GM21367 (cell line): ENCODE measurements around the gene FBXW5.

Experiments used
- ATAC-seq: cut with Tn5 transposase; IDR thresholded peaks from one replicate; pipeline ENCODE4 v1.9.1; 2021; ENCODE audit not compliant: unreplicated experiment

Gene FBXW5

GRCh38 chr9:136936645-136937170 is 7.8 kb downstream of the FBXW5 start:
- no peak for ATAC-seq

DNA sequence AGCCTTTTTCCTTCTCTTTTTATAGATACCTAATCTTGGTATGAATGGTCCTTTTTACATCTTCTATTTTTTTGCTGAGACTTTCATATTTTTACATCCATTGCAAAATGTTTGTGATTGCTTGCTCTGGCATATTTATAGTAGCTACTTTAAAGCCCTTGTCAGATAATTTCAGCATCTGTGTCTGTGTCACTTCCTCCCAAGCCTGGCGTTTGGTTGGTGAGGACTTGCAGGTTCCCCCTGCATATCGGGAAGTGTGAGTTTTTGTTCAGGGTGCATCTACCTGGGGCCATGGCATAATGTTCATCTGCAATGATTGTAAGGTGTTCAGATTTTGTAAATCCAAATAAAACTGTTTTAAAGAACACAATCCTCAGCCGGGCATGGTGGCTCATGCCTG is 8.9 kb downstream of the FBXW5 start:
- ATAC-seq = no peak

DNA sequence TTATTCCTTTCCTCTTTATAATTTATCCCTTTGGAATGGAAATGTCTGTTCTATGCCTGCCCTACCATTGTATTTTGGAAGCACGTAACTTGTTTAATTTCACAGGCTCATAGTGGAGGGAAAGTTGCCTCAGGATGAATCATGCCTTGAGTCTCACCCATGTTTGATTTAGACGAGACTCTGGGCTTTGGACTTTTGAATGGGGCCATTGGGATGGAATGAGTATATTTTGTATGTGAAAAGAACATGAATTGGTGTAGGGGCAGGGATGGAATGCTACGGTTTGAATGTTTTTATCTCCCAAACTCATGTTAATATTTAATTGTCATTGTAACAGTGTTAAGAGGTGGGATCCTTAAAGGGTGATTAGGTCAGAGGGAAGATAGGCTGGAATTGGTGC is 10.3 kb downstream of the FBXW5 start:
- ATAC-seq = no peak

DNA sequence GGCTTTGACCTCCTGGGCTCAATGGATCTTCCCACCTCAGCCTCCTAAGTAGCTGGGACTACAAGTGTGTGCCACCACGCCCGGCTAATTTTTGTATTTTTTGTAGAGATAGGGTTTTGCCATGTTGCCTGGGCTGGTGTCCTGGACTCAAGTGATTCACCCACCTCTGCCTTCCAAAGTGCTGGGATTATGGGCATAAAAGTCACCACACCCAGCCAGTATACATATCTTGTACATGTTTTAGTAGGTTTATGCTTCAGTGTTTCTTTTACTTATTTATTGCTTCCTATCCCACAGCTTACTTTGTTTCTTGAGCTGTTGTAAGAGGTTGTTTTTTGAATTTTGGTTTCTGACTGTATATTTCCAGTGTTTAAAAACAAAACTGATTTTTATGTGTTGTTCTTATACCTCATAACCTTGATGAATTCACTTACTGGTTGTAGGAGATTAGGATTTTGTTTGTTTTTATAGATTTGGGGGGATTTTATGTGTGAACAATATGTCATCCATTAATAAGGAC is 12.9 kb downstream of the FBXW5 start:
- ATAC-seq = no peak

DNA sequence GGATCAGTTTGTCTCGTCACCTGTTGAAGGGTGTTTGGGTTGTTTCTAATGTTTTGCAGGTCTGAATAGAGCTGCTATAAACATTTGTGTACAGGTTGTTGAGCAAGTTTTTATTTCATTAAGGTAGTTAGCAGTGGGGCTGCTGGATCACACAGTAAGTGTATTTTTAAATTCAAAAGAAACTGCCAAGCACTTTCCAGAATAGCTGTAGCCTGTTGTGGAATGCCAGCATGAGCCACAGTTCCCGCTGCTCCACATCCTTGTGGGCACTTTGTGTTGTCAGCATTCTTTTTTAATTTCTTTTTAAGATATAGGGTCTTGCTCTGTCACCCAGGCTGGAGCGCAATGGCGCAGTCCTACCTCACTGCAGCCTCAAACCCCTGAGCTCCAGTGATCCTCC is 14.5 kb downstream of the FBXW5 start:
- ATAC-seq = no peak

- no peak for ATAC-seq
Observed at GRCh38 chr9:136928591-136928990, 15.9 kb downstream of the FBXW5 start.

- ATAC-seq = no peak
Observed at GRCh38 chr9:136927343-136928271, 16.9 kb downstream of the FBXW5 start.

- no peak for ATAC-seq
Observed at GRCh38 chr9:136926749-136927148, 17.8 kb downstream of the FBXW5 start.

DNA sequence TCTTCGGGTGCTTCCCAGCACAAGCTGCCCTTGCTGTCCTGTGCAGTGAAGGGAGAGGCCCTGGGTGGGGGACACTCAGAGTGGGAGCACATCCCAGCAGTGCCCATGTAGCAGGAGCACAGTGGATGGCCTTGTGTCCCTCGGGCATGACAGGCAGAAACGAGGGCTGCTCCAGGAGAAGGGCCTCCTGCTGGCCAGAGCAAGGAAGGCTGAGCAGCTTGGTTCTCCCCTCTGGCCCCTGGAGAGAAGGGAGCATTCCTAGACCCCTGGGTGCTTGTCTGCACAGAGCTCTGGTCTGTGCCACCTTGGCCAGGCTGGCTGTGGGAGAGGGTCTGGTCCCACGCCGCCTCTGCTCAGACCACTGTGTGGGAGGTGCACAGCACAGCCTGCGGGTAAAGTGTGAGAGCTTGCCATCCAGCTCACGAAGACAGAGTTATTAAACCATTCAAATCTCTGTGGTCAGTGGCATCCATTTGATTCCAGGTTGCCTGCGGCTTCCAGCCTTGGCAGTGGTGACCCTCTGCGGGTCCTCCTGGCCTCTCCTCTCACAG is 18.3 kb downstream of the FBXW5 start:
- no peak for ATAC-seq

- ATAC-seq = no peak
Observed at GRCh38 chr9:136925414-136926153, 19.0 kb downstream of the FBXW5 start.

GRCh38 chr9:136923881-136924280 is 20.7 kb downstream of the FBXW5 start:
- ATAC-seq = no peak

DNA sequence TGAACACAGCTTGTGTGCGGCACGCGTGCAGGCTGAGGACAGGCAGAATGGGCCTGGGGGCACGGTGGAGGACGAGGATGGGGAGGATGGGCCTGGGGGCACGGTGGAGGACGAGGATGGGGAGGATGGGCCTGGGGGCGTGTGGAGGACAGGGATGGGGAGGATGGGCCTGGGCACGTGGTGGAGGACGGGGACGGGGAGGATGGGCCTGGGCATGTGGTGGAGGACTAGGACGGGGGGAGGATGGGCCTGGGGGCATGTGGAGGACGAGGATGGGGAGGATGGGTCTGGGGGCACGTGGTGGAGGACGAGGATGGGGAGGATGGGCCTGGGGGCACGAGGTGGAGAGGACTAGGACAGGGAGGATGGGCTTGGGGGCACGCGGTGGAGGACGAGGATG is 22.0 kb downstream of the FBXW5 start:
- ATAC-seq = no peak

DNA sequence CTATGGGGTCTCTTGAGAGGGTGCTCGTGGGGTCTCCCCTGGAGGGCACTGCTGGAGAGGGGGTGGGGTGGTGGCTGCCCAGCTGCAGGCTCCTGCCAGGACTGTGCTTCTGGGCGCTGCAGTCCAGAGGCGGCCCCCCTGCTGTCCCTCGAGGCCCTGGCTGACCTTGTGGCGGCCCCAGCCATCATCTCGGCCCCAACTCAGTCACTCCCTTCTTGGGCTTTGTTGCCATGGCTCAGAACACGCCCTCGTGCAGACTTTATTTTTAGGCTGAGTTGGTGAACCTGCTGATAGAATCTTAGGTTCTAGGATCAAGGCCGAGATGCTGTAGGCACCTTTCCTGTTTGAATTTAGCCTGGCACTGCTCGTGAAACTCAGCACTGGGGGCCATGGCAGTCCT is 22.8 kb downstream of the FBXW5 start:
- ATAC-seq = no peak

- ATAC-seq = no peak
Observed at GRCh38 chr9:136921307-136921706, 23.2 kb downstream of the FBXW5 start.

DNA sequence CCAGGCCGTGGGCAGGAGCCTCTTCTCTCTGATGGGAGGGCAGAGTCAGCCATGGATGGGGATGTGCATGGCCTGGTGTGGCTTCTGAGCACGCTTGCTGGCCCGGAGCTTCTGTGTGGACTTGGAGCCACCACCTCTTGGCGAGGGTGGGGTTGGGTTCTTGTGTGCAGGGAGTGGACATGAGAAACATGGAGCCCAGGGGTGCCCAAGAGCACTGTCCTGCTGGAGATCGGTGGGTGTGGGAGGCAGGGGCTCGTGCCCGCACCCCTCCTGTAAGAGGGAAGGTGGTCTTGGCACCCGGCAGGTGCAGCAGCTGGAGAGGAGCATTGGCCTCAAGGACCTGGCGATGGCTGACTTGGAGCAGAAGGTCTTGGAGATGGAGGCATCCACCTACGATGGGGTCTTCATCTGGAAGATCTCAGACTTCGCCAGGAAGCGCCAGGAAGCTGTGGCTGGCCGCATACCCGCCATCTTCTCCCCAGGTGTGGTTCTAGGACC is 23.8 kb downstream of the FBXW5 start:
- ATAC-seq = no peak

- no peak for ATAC-seq
Observed at GRCh38 chr9:136920069-136920468, 24.5 kb downstream of the FBXW5 start.

GRCh38 chr9:136917902-136918301 is 26.6 kb downstream of the FBXW5 start:
- no peak for ATAC-seq

DNA sequence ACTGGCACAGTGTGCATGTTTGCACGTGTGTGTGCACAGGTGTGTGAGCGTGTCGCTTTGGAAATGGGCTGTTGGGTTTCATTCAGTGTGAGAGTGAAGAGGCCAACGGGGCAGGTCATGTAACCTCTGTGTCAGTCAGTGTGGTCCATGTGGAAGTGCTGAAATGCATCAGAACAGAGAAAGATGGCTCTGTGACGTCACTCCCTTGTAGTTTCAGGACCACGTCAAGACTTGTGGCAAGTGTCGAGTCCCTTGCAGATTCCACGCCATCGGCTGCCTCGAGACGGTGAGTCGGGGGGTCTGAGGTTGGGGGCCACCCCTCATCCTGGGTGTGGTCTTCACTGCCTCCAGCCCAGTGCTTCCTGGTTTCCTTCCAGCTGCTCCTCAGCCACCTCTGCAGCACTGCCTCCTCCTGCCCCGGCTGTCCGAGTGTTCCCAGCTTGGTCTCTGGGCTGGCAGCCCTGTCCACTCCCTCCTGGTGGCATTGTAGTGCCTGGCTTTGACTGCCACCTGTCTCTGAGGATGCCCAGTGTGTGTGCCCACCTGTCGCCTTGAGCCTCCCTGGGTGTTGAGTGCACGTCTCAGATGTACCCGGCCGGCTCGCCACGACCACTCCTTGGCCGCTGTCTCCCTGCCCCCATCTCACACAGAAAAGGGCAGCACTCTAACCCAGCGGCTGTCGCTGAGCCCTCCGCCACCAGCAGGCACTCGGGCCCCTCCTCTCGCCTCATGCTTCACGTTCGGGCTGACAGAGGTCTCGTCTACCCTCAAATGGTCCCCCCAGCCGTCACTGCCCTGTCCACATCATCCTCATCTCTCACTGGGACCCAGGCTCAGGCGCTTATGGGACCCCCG is 28.0 kb downstream of the FBXW5 start:
- no peak for ATAC-seq

- no peak for ATAC-seq
Observed at GRCh38 chr9:136915632-136916329, 28.8 kb downstream of the FBXW5 start.
